Measurements from ENCODE around the gene SOX18. TPM values are rescaled to one million over a fixed set of nuclear protein-coding genes. Genes with fewer than 3 reads are reported as not detected.

Gene SOX18
- total and polyA plus RNA-seq, 2 experiments from 2014 or later, result 0.06 TPM; not detected in 1

- peak; percentile 59 to 92 for DNase-seq (ENCODE audit: low read depth in 1 of 2, low spot score in 1 of 2)
These were observed 4.6 kb upstream of the SOX18 start for GRCh38 chr20:64053841-64054661.

GRCh38 chr20:64052987-64053840, 3.8 kb upstream of the SOX18 start:
- Histone ChIP-seq H3K27me3 (peaks cover 33% of the 10 kb centered on the region), H3K4me1 (ENCODE audit: low read depth) (peaks cover 5% of the 10 kb centered on the region), H3K36me3 (no peaks in the 10 kb centered on the region), H3K4me3 (no peak overlapping the region), H3K27ac (no peak overlapping the region), H3K9me3 (ENCODE audit: low read depth) (no peaks in the 10 kb centered on the region)
- no peak for TF ChIP-seq CTCF (IDR thresholded peaks at IDR 0.05; ENCODE audit: low read depth, low read length)
- no peak for DNase-seq (ENCODE audit: low read depth in 1 of 2, low spot score in 1 of 2)

More at GRCh38 chr20:64053841-64054661, 4.6 kb upstream of the SOX18 start:
- H3K36me3 ChIP-seq, result no peaks in the 10 kb centered on the region
- no peak overlapping the region for H3K27ac ChIP-seq
- H3K9me3 ChIP-seq (ENCODE audit: low read depth), result no peaks in the 10 kb centered on the region
- peak; percentile 30 for TF ChIP-seq CTCF (IDR thresholded peaks at IDR 0.05; ENCODE audit: low read depth, low read length)
- peaks cover 24% of the 10 kb centered on the region for H3K27me3 ChIP-seq
- H3K4me1 ChIP-seq (ENCODE audit: low read depth), result peaks cover 5% of the 10 kb centered on the region
- no peak overlapping the region for H3K4me3 ChIP-seq

- Histone ChIP-seq H3K4me1 (ENCODE audit: low read depth) (peaks cover 5% of the 10 kb centered on the region), H3K36me3 (no peaks in the 10 kb centered on the region), H3K9me3 (ENCODE audit: low read depth) (no peaks in the 10 kb centered on the region), H3K4me3 (no peak overlapping the region), H3K27me3 (peaks cover 41% of the 10 kb centered on the region), H3K27ac (no peak overlapping the region)
- TF ChIP-seq CTCF (IDR thresholded peaks at IDR 0.05; ENCODE audit: low read depth, low read length), result no peak
- no peak for DNase-seq (ENCODE audit: low read depth in 1 of 2, low spot score in 1 of 2)
These were observed 2.9 kb upstream of the SOX18 start for GRCh38 chr20:64052326-64052722.

GRCh38 chr20:64051561-64052325, 2.3 kb upstream of the SOX18 start:
- no peak overlapping the region for H3K27ac ChIP-seq
- peaks cover 5% of the 10 kb centered on the region for H3K4me1 ChIP-seq (ENCODE audit: low read depth)
- H3K27me3 ChIP-seq, result peaks cover 47% of the 10 kb centered on the region
- H3K4me3 ChIP-seq, result no peak overlapping the region
- H3K9me3 ChIP-seq (ENCODE audit: low read depth), result no peaks in the 10 kb centered on the region
- no peak for DNase-seq (ENCODE audit: low read depth in 1 of 2, low spot score in 1 of 2)
- H3K36me3 ChIP-seq, result no peaks in the 10 kb centered on the region
- TF ChIP-seq CTCF (IDR thresholded peaks at IDR 0.05; ENCODE audit: low read depth, low read length), result no peak

- H3K27me3 ChIP-seq, result peaks cover 54% of the 10 kb centered on the region
- no peak for DNase-seq (ENCODE audit: low read depth in 1 of 2, low spot score in 1 of 2)
- peaks cover 5% of the 10 kb centered on the region for H3K4me1 ChIP-seq (ENCODE audit: low read depth)
- no peak overlapping the region for H3K4me3 ChIP-seq
- H3K9me3 ChIP-seq (ENCODE audit: low read depth), result no peaks in the 10 kb centered on the region
- TF ChIP-seq CTCF (IDR thresholded peaks at IDR 0.05; ENCODE audit: low read depth, low read length), result no peak
- no peaks in the 10 kb centered on the region for H3K36me3 ChIP-seq
- no peak overlapping the region for H3K27ac ChIP-seq
These were observed 1.6 kb upstream of the SOX18 start for GRCh38 chr20:64051033-64051452.
